GM19468 (cell line): ENCODE measurements around the gene MAPK8IP2.
"Not testable (repeated sequence)": the region's sequence is repeated elsewhere in the genome, so short reads cannot be mapped to it uniquely, and the experiment has no call there.

Experiments used
- ATAC-seq: cut with Tn5 transposase; IDR thresholded peaks from one replicate; pipeline ENCODE4 v1.9.1; 2021; ENCODE audit warnings: mild to moderate bottlenecking, moderate library complexity, moderate number of reproducible peaks; ENCODE audit not compliant: unreplicated experiment; ENCODE audit errors: extremely low read depth

Gene MAPK8IP2

GRCh38 chr22:50610581-50610980 is 10.0 kb downstream of the MAPK8IP2 start:
- ATAC-seq: no peak

GRCh38 chr22:50611341-50612060 is 10.9 kb downstream of the MAPK8IP2 start:
- no peak for ATAC-seq

DNA sequence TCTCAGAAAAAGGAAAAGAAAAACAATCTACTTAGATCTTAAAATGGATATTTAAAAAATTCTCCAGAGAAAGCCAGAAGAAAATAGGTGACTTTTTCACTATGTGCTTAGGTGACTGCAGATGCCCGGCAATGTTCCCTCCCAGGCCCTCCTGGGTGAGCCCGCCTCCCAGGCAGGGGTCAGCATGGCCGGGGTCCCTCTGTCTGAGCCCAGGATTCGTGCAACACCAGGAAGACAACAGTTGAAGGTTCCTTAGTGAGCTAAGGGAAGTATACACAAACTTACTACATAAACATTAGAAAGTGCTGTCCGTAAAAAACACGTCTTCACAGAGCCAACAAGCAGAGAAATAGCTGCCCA is 11.6 kb downstream of the MAPK8IP2 start:
- ATAC-seq: no peak

GRCh38 chr22:50612528-50613221 is 12.1 kb downstream of the MAPK8IP2 start:
- no peak for ATAC-seq

GRCh38 chr22:50613291-50613981 is 12.8 kb downstream of the MAPK8IP2 start:
- no peak for ATAC-seq

DNA sequence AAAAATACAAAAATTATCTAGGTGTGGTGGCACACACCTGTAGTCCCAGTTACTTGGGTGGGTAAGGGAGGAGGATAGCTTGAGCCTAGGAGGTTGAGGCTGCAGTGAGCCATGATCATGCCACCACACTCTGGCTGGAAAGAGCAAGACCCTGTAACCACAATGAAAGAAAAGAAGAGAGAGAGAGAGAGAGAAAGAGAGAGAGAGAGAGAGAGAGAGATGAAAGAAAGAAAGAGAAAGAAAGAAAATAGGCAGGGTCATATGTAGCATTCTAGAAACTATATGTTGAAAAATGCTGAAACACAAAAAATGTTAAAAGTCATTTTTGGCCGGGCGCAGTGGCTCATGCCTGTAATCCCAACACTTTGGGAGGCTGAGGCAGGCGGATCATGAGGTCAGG is 13.7 kb downstream of the MAPK8IP2 start:
- ATAC-seq: not testable (repeated sequence)

DNA sequence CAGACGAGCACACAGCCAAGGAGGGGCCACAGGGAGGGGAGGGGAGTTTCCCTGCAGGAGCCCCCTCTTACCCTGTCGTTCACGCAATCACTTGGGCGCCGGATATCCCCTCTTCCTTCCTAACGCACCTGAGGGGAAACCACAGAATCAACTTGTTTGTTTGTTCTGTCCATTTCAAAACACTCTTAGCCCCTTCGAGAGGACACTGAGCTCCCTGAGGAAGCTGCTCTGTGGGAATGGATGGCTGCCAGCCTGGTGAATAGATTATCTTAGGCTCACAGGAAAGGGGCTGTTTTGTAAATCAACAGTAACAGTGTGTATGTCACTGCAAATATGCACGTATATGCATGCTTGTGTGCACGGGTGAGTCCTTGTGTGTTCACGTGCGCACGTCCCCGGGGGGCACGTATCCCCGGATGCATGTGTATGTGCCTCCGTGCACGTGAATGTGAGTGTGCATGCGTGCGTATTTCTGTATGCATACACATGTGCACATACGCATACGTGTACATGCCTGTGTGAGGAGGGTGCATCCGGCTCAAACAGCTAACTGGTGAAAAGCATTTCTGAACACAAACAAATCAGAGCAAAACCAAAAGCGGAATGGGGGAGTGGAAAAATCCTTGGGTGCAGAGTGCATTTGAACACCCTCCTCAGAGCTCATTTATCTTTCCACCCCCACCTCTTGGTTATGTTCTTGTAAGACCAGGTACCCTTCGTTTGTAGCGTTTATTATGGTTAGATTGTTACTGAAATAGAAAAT is 20.2 kb downstream of the MAPK8IP2 start:
- ATAC-seq: no peak

DNA sequence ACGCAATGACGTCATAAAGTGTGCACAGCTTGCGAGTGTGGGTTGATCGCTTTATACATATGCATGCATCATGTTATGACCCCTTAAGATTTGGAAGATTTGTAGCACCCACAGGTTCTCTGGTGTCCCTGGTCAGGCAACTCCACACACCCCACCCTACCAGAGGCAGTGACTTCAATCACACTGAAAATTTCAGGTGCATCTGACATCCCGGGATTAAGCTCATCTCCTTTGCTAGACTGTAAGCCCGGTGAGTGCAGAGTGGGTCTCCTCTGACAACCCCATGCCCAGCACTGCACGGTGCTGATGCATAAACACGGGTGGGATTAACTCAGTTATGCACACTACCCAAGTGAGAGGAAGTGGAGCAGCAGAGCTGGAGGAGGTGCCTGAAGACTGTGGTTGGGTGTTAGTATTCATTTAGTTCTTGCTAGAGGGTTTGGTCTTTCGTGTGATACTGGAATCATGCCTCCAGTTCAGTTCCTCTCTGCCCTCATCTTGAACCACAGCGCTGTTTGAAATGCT is 20.8 kb downstream of the MAPK8IP2 start:
- ATAC-seq: no peak

GRCh38 chr22:50621948-50622722 is 21.5 kb downstream of the MAPK8IP2 start:
- no peak for ATAC-seq

- no peak for ATAC-seq
Observed at GRCh38 chr22:50622723-50623327, 22.2 kb downstream of the MAPK8IP2 start.

- ATAC-seq: no peak
Observed at GRCh38 chr22:50624347-50625130, 23.9 kb downstream of the MAPK8IP2 start.

DNA sequence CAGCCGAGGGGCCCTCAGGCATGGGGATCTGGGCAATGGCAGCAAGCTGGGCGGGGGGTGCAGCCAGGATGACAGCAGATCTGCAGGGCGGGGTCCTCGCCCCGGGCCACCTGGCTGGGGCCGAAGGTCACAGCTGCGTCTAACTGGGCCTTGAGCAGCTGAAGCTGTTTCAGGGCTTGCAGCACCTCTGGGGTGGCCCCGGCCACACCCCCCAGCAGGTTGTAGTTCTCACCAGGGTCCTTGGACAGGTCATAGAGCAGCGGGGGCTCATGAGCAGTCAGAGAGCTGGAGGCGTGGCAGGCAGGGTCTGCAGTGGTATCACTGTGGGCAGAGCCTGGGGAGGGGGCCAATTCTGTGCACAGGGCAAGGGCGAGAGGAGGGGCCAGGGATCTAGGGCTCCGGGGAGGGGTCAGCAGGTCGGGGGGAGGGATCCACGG is 24.6 kb downstream of the MAPK8IP2 start:
- no peak for ATAC-seq

- ATAC-seq: no peak
Observed at GRCh38 chr22:50625568-50626313, 25.1 kb downstream of the MAPK8IP2 start.

DNA sequence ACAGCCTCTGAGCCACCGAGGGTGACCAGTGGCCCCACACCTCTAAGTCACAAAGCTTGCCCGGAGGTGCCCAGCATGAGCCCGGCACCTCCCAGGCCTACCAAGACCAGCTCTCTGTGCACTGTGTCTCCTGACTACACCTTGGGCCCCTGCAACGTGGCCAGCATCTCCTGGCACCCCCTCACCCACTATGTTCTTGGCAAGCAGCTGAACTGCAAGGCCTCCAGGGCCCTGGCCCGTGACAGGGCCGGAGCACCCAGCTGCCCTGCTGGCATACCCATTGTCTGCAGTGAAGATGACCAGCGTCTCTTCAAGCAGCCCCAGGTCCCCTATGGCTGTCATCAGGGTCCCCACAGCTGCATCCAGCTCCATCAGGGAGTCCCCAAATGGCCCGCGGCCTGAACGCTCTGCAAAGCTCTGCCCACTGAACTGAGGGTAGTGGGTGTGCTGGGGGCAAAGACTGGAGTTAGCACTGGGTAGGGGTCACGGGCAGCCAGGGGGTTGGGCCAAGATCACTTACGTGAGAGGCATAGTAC is 25.8 kb downstream of the MAPK8IP2 start:
- ATAC-seq: no peak

DNA sequence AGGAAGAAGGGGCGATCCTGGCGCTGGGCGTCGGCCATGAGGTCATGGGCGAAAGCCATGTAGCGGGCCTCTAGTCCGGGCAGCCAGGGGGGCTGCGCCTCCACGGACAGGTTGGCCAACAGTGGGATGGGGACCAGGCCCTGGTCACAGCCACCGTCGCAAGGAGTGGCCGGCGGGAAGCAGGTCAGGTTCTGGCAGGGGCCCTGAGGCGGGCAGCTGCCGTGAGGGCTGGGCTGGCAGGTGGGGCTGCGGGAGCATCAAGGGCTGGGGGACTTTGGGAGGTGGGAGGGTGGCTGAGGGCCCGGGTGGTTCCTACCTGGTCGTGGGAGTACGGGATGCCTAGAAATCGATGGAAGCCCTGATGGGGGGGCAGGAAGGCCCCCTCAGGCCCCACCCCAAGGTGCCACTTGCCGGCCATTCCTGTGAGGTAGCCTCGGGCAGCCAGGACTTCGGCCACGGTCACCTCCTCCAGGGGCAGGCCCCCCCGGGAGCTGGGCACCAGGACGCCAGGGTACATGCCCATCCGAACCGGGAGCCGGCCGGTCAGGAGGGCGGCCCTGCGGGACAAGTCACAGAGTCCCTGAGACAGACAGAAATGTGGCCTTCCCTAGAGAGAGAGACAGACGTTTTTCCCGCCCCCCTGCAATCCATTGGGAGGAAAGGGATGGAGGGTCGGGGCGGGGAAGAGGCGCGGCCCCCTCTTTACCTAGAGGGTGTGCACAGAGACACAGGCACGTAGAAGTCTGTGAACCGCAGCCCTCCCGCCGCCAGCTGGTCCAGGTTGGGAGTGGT is 26.5 kb downstream of the MAPK8IP2 start:
- no peak for ATAC-seq

DNA sequence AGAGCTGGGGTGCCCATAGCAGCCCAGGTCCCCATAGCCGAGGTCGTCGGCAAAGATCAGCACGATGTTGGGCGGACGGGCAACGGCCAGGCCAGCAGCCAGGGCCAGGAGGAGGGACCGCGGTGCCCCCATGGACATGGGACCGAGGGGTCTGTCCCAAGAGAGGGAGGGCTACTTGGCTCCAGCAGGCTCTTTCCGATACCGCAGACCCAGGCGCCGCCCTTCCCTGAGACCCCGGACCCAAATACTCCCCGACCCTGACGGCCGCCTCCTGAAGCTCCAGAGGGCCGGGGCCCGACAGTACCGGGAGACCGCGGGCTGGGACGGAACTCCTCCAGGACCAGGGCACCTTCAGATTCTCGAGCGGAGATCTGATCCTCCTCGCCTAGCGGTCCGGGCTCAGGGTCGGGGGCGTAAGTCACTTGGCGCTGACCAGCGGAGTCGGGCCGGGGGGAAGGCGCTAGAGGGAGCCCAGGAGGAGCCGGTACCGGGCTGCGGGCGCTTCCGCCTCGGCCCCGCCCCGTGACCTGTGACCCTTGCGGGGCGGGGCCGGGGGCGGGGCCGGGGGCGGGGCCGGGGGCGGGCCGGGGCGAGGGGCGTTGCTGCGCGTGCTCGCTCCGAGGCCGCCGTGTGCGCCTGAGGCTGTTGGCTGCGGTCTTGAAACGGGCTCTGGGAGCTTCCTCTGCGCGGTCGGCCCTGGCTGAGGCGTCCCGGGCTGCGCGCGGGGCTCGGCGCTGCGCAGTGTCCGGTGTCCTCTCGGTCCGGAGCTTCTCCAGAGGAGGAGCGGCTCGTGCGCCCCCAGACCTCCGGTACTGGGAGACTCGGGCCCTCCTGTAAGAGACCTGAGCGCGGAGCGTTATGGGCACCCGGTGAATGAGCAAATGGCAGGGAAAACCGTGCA is 27.3 kb downstream of the MAPK8IP2 start, which contains the start of gene ARSA:
ARSA (minus strand) TSS at position 511 of the 901 bp plus-strand sequence; CDS start at position 138, 373 bp downstream.
- peak; percentile 28 for ATAC-seq
